RPMI7951 (cell line): Measurements from ENCODE around the gene DRG1. TPM values are rescaled to one million over a fixed set of nuclear protein-coding genes. Genes with fewer than 3 reads are reported as not detected.
"Not testable (repeated sequence)": the region's sequence is repeated elsewhere in the genome, so short reads cannot be mapped to it uniquely, and the experiment has no call there.

Experiments
- DNase-seq: peaks from one replicate; pipeline ENCODE4 v3.0.0-alpha.2; 2012; ENCODE audit warnings: low read depth
- total RNA-seq: library from RNA; depleted of rRNA; stranded (reverse); fragments of >200 nt; shearing (Covaris generic); gene quantifications from 2 replicates; pipeline ENCODE4 v1.2.3, GENCODE V29; 2014; rRNA removed

The DRG1 gene
- 72.3 and 83.7 TPM in 2 replicates for total RNA-seq

- DNase-seq: peak; percentile 93
Measured at GRCh38 chr22:31399211-31400022, at the start of gene DRG1. Gene DRG1 (plus strand): TSS chr22:31399604. CDS start chr22:31399684, 80 bp downstream.

- DNase-seq: no peak
Measured at GRCh38 chr22:31349960-31350359, 49.4 kb upstream of the DRG1 start.

- DNase-seq: peak; percentile 58
Measured at GRCh38 chr22:31350410-31350863, 49.0 kb upstream of the DRG1 start.

- no peak for DNase-seq
Measured at GRCh38 chr22:31354515-31354914, 44.9 kb upstream of the DRG1 start.

GRCh38 chr22:31360029-31360428, 39.4 kb upstream of the DRG1 start:
- DNase-seq: no peak

- DNase-seq: no peak
Measured at GRCh38 chr22:31361743-31362142, 37.7 kb upstream of the DRG1 start.

- DNase-seq: no peak
Measured at GRCh38 chr22:31363885-31364465, 35.4 kb upstream of the DRG1 start.

- no peak for DNase-seq
Measured at GRCh38 chr22:31367426-31367825, 32.0 kb upstream of the DRG1 start.

GRCh38 chr22:31377612-31378011, 21.8 kb upstream of the DRG1 start:
- DNase-seq: no peak

- DNase-seq: no peak
Measured at GRCh38 chr22:31378123-31378522, 21.3 kb upstream of the DRG1 start.

- not testable (repeated sequence) for DNase-seq
Measured at GRCh38 chr22:31378651-31379050, 20.8 kb upstream of the DRG1 start.

GRCh38 chr22:31393893-31394292, 5.5 kb upstream of the DRG1 start:
- no peak for DNase-seq

GRCh38 chr22:31394326-31394725, 5.1 kb upstream of the DRG1 start:
- no peak for DNase-seq

GRCh38 chr22:31398231-31398630, 1.2 kb upstream of the DRG1 start:
- no peak for DNase-seq

GRCh38 chr22:31400023-31400397, 606 bp downstream of the DRG1 start:
- peak; percentile 32 for DNase-seq

GRCh38 chr22:31402350-31402749, 2.9 kb downstream of the DRG1 start:
- DNase-seq: not testable (repeated sequence)

GRCh38 chr22:31425331-31426050, 26.1 kb downstream of the DRG1 start:
- DNase-seq: no peak

- no peak for DNase-seq
Measured at GRCh38 chr22:31431950-31432349, 32.5 kb downstream of the DRG1 start.

- DNase-seq: no peak
Measured at GRCh38 chr22:31436132-31436531, 36.7 kb downstream of the DRG1 start.

GRCh38 chr22:31439808-31440207, 40.4 kb downstream of the DRG1 start:
- DNase-seq: no peak

GRCh38 chr22:31440681-31441080, 41.3 kb downstream of the DRG1 start:
- no peak for DNase-seq

- DNase-seq: no peak
Measured at GRCh38 chr22:31441652-31442051, 42.2 kb downstream of the DRG1 start.
